GM10266 (cell line): Measurements from ENCODE around the gene MAP2.

ENCODE experiments used
- DNase-seq: peaks from one replicate; pipeline ENCODE4 v3.0.0; 2012; ENCODE audit errors: extremely low spot score
- TF ChIP-seq, protein P1 (sequence below): IDR thresholded peaks from 2 replicates; pipeline ENCODE4 v1.5.1; 2012; ENCODE audit warnings: mild to moderate bottlenecking, low read depth; ENCODE audit not compliant: control insufficient read depth, insufficient read depth; ENCODE audit errors: missing control alignments

The MAP2 gene

DNA sequence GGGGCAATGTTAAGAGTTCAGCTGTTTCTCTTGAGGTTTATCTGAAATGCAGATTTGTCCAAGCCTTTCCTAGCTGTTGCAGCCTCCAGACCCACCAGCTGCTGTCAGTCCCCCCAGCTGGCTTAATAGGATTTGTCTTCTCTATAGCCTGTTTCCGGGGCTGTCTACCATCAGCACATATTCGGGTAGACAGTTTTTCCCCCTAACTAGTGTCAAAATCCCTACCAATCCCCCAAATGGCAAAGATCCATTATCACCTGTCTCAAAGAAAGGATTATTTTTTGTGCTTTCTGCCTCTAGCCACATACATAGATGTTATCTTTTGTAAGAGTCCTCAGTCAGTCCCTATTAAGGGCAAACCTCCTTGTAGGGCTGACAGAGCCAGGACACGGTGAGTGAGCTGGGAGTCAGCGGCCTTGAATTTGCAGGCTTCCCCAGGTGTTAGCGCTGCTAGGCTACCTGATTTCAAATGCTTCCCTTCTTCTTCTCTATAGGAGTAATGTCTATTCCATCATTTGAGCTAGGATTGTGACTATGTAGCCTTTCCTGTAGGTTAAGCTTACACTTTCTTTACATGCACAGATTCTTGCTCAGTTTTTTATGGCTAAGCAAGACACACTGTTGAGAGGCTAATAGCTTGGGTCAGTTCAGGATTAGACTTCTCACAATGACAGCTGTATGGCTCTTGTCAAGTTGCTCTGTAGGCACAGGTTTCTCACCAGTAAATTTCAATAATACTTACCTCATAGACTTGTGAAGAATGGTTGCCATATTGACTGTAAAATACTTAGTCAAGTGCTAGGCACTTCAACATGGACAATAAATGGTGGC, 176.7 kb downstream of the MAP2 start:
- DNase-seq, result no peak

DNA sequence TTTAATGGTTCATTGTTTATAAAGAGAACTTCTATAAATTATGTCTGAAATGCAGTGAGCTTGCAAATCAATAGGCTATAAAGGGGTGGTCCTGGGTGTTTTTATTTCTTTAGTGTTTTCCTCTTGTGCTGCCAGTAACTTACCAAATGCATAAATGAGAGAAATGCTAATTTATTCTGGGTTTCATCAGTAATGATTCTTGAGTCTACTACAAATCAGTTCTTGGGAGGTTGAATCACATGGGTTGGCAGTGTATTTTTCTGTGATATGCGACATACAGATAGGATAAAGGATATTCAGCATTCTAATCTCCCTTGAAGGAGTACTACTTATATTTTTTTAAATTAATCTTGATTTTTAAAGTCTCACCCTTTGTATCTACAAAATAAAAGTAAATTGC, 177.7 kb downstream of the MAP2 start:
- TF ChIP-seq, protein P1, sequence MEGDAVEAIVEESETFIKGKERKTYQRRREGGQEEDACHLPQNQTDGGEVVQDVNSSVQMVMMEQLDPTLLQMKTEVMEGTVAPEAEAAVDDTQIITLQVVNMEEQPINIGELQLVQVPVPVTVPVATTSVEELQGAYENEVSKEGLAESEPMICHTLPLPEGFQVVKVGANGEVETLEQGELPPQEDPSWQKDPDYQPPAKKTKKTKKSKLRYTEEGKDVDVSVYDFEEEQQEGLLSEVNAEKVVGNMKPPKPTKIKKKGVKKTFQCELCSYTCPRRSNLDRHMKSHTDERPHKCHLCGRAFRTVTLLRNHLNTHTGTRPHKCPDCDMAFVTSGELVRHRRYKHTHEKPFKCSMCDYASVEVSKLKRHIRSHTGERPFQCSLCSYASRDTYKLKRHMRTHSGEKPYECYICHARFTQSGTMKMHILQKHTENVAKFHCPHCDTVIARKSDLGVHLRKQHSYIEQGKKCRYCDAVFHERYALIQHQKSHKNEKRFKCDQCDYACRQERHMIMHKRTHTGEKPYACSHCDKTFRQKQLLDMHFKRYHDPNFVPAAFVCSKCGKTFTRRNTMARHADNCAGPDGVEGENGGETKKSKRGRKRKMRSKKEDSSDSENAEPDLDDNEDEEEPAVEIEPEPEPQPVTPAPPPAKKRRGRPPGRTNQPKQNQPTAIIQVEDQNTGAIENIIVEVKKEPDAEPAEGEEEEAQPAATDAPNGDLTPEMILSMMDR, result no peak
- no peak for DNase-seq

More for the DNA sequence above, 176.7 kb downstream of the MAP2 start:
- TF ChIP-seq, protein P1, result no peak

DNA sequence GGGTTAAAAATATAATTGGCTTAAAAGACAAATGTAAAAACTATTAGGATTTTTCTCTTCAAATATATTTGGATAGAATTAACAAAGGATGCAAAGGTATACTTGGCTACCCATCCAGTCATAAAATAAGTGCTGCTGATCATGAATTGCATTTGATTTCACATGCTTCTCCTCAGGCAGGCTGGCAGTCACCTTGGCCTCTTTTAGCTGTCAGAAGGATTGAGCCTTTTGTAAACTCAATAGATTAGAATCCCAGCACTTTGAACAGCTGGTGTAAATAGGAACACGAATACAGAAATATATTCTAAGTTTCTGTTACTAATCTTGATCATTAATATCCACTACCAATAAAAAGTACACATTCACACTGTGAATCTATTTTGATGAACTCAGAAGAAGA, 178.4 kb downstream of the MAP2 start:
- TF ChIP-seq, protein P1, result no peak
- DNase-seq, result no peak

- TF ChIP-seq, protein P1, result no peak
- no peak for DNase-seq
These were observed 185.7 kb downstream of the MAP2 start for GRCh38 chr2:209609531-209609930.

DNA sequence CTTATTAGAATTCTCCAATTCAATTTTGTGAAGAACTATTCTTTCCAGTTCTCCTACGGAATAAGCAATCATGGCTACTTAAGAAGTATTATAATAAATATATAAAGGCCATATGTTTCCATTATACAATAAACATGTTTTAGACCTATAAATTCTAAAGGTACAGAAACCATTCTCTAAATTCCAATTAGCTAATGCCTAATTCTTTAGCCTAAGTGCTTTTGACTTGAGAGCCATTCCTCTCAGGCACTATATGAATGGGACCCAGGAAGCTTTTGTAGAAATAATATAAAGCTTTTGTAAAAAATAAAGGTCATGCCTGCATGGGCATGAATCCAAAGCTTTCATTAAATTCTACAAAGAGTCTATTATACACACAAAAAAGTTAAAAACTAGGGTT, 186.8 kb downstream of the MAP2 start:
- TF ChIP-seq, protein P1, result no peak
- DNase-seq, result no peak

- TF ChIP-seq, protein P1, result no peak
- DNase-seq, result no peak
These were observed 189.9 kb downstream of the MAP2 start for GRCh38 chr2:209613649-209614305.
